HCT116 (cell line): Measurements from ENCODE around the gene SPON1. TPM values are rescaled to one million over a fixed set of nuclear protein-coding genes. Genes with fewer than 3 reads are reported as not detected.

Source experiments
- ATAC-seq: fragments of 200-7000 bp; cut with Tn5 transposase; 2 replicates; pipeline ENCODE4 v1.9.1; 2020; ENCODE audit warnings: mild to moderate bottlenecking, moderate library complexity
- BruUV-seq: library from RNA; stranded (reverse); fragments of 400-500 nt; replicated peaks from 2 replicates; lab custom pipeline; 2021; lab: Mats Ljungman, UMichigan
- CTCF ChIA-PET: fragments of 300-600 bp; sonication (Branson Sonifier 250); formaldehyde crosslinking; loops from one replicate; lab custom pipeline; 2021; ENCODE audit warnings: antibody characterized with exemption; lab: Charles Lee
- POLR2A ChIA-PET: fragments of 300-600, 350-600 bp; sonication (Branson Sonifier 250); formaldehyde crosslinking; loops from one replicate; lab custom pipeline; 2021; ENCODE audit warnings: antibody characterized with exemption; lab: Charles Lee
- RAD21 ChIA-PET, 2 experiments: fragments of 300-600 bp; sonication (Branson Sonifier 250); formaldehyde crosslinking; loops; one replicate each; lab custom pipeline; 2023; ENCODE audit warnings: low total read pairs in 2 of 2; ENCODE audit not compliant: uncharacterized antibody in 2 of 2, unreplicated experiment in 2 of 2, low non-redundant PET in 1 of 2; lab: Charles Lee
- DNase-seq: peaks from one replicate; pipeline ENCODE4 v3.0.0-alpha.2; 2010; ENCODE audit warnings: low read depth, low spot score
- H2AFZ ChIP-seq: fragments of 200-600 bp; shearing (Covaris generic), sonication (generic); 2 replicates; pipeline ENCODE4 v1.6.1; 2017; ENCODE audit warnings: low read depth, mixed run types, mixed read lengths, antibody characterized with exemption, low read length; ENCODE audit not compliant: poor library complexity, severe bottlenecking
- H3K27ac ChIP-seq: 2 replicates; pipeline ENCODE4 v1.5.1; 2012; ENCODE audit warnings: low read depth, low read length
- H3K27me3 ChIP-seq: fragments of 200-600 bp; sonication (generic); 2 replicates; pipeline ENCODE4 v1.6.1; 2016; ENCODE audit warnings: mixed run types, low read length, mixed read lengths; ENCODE audit not compliant: insufficient read depth
- H3K36me3 ChIP-seq, 2 experiments: fragments of 200-500 bp in 1 of 2; fragments of 200-600 bp in 1 of 2; sonication (Bioruptor generic) in 1 of 2; sonication (generic) in 1 of 2; 2 replicates each; pipeline versions ENCODE4 v1.5.1 to v1.6.1; 2014 to 2016; ENCODE audit warnings: low read length in 2 of 2, inconsistent platforms in 1 of 2, mixed read lengths in 1 of 2, mixed run types in 1 of 2; ENCODE audit not compliant: insufficient read depth in 2 of 2, control insufficient read depth in 1 of 2
- H3K4me1 ChIP-seq, 2 experiments: fragments of 200-600 bp in 1 of 2; sonication (generic) in 1 of 2; 2 replicates each; pipeline versions ENCODE4 v1.5.1 to v1.6.1; 2012 to 2017; ENCODE audit warnings: low read length in 2 of 2, inconsistent platforms in 1 of 2, mild to moderate bottlenecking in 1 of 2, mixed read lengths in 1 of 2, mixed run types in 1 of 2, moderate library complexity in 1 of 2; ENCODE audit not compliant: insufficient read depth in 2 of 2, control insufficient read depth in 1 of 2
- H3K4me2 ChIP-seq: fragments of 200-600 bp; sonication (generic); 2 replicates; pipeline ENCODE4 v1.6.1; 2017; ENCODE audit warnings: mixed run types, low read length, mixed read lengths
- H3K4me3 ChIP-seq, 2 experiments: fragments of 200-600 bp in 1 of 2; sonication (generic) in 1 of 2; replicated peaks in 1 of 2; 2 replicates each; pipeline ENCODE4 v1.5.1; 2011 to 2016; ENCODE audit warnings: low read length in 2 of 2, control low read depth in 1 of 2, low read depth in 1 of 2, mild to moderate bottlenecking in 1 of 2, mixed read lengths in 1 of 2, mixed run types in 1 of 2
- H3K79me2 ChIP-seq: fragments of 200-600 bp; sonication (generic); 2 replicates; pipeline ENCODE4 v1.6.1; 2017; ENCODE audit warnings: mild to moderate bottlenecking, mixed run types, low read length, moderate library complexity, mixed read lengths; ENCODE audit not compliant: insufficient read depth
- H3K9ac ChIP-seq: fragments of 200-600 bp; sonication (generic); 2 replicates; pipeline ENCODE4 v1.6.1; 2016; ENCODE audit warnings: low read length, mixed read lengths
- H3K9me2 ChIP-seq: fragments of 200-600 bp; sonication (generic), shearing (Covaris generic); 2 replicates; pipeline ENCODE4 v1.6.1; 2017; ENCODE audit warnings: mixed run types, mild to moderate bottlenecking, moderate library complexity; ENCODE audit not compliant: insufficient read depth
- H3K9me3 ChIP-seq, 2 experiments: fragments of 200-500 bp in 1 of 2; fragments of 200-600 bp in 1 of 2; sonication (Bioruptor generic) in 1 of 2; sonication (generic) in 1 of 2; 2 replicates each; pipeline ENCODE4 v1.6.1; 2014 to 2017; ENCODE audit warnings: low read length in 2 of 2, mixed read lengths in 2 of 2, inconsistent platforms in 1 of 2, low read depth in 1 of 2, mild to moderate bottlenecking in 1 of 2, mixed run types in 1 of 2, moderate library complexity in 1 of 2; ENCODE audit not compliant: control insufficient read depth in 1 of 2, insufficient read depth in 1 of 2
- H4K20me1 ChIP-seq: fragments of 200-600 bp; sonication (generic), shearing (Covaris generic); 2 replicates; pipeline ENCODE4 v1.6.1; 2017; ENCODE audit warnings: mixed run types, mild to moderate bottlenecking, moderate library complexity; ENCODE audit not compliant: insufficient read depth
- ATF3 ChIP-seq: IDR thresholded peaks from 2 replicates; pipeline ENCODE4 v1.6.1; 2012
- CBX3 ChIP-seq: IDR thresholded peaks from 2 replicates; pipeline ENCODE4 v1.6.1; 2012; ENCODE audit warnings: low read depth
- CTCF ChIP-seq, 3 experiments: fragments of 200-600 bp in 1 of 3; sonication (generic) in 1 of 3; IDR thresholded peaks in 2 of 3; conservative IDR thresholded peaks in 1 of 3; 2 replicates each; pipeline ENCODE4 v1.5.1; 2012 to 2017; ENCODE audit warnings: low read depth in 2 of 3, low read length in 2 of 3, antibody characterized with exemption in 1 of 3, borderline replicate concordance in 1 of 3, control low read depth in 1 of 3, mild to moderate bottlenecking in 1 of 3, mixed read lengths in 1 of 3, mixed run types in 1 of 3, moderate library complexity in 1 of 3; ENCODE audit not compliant: insufficient read depth in 1 of 3
- ELF1 ChIP-seq: IDR thresholded peaks from 2 replicates; pipeline ENCODE4 v1.6.1; 2012; ENCODE audit warnings: low read depth, borderline replicate concordance
- EZH2 ChIP-seq: fragments of 200-600 bp; sonication (generic); IDR thresholded peaks from 2 replicates; pipeline ENCODE4 v1.6.1; 2017; ENCODE audit warnings: antibody characterized with exemption, mixed run types
- EZH2phosphoT487 ChIP-seq: fragments of 200-600 bp; IDR thresholded peaks from 2 replicates; pipeline ENCODE4 v1.6.1; 2018; ENCODE audit warnings: antibody characterized with exemption, borderline replicate concordance
- JUND ChIP-seq: IDR thresholded peaks from 2 replicates; pipeline ENCODE4 v1.6.1; 2012
- MAX ChIP-seq: IDR thresholded peaks from 2 replicates; pipeline ENCODE4 v1.6.1; 2012
- POLR2AphosphoS5 ChIP-seq: IDR thresholded peaks from 2 replicates; pipeline ENCODE4 v1.6.1; 2011; ENCODE audit warnings: mild to moderate bottlenecking, low read depth, low read length, moderate library complexity
- RAD21 ChIP-seq: IDR thresholded peaks from 2 replicates; pipeline ENCODE4 v1.6.1; 2012; ENCODE audit warnings: low read depth, mild to moderate bottlenecking
- SIN3A ChIP-seq: IDR thresholded peaks from 2 replicates; pipeline ENCODE4 v1.6.1; 2012; ENCODE audit warnings: low read depth
- SRF ChIP-seq: IDR thresholded peaks from 2 replicates; pipeline ENCODE4 v1.6.1; 2012; ENCODE audit warnings: low read depth
- ZFX ChIP-seq: fragments of 450-650 bp; IDR thresholded peaks from 2 replicates; pipeline ENCODE4 v1.6.1; 2017
- ZNF274 ChIP-seq: fragments of 200-500 bp; sonication (Bioruptor generic); IDR thresholded peaks from 2 replicates; pipeline ENCODE4 v1.6.1; 2014; ENCODE audit warnings: mild to moderate bottlenecking, low read depth, low read length, inconsistent platforms
- intact Hi-C: fragments of 100-400 bp; cut with micrococcal nuclease; formaldehyde crosslinking; loops from 2 replicates; pipeline ENCODE4 v1.10.0; 2022
- total RNA-seq: library from RNA; stranded (reverse); gene quantifications from one replicate; pipeline ENCODE4 v1.2.1, GENCODE V29; 2021; ENCODE audit not compliant: unreplicated experiment
- TF ChIP-seq, protein P1 (sequence below): IDR thresholded peaks from 2 replicates; pipeline ENCODE4 v1.6.1; 2012; ENCODE audit warnings: low read depth
- TF ChIP-seq, protein P2 (sequence below): IDR thresholded peaks from 2 replicates; pipeline ENCODE4 v1.6.1; 2011; ENCODE audit warnings: mild to moderate bottlenecking, low read length, moderate library complexity; ENCODE audit not compliant: insufficient replicate concordance; ENCODE audit errors: extremely low read depth

SPON1 gene
- total RNA-seq, 1 experiment from 2014 or later: 0.17 TPM

DNA sequence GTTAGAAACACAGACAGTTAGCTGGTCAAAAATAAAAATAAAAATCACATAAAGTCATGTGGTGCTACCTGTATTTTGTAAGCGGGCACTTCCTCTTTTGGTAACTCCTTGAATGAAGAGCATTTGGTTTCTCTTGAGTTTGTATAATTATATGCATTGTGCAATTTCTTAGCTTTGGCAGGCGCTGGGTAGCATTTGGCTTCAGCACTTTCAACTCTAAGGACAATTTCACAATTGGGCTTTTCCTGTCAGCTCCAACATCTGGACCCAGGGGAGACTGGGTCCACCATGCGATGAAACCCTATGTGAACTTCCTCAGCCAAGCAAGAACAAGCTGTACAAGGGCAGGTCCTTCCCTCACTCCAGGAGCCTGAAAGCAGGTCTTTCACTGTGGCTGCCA is 227.4 kb downstream of the SPON1 start:
- no peaks in the 10 kb centered on the region for H3K9me3 ChIP-seq
- H3K27ac ChIP-seq: no peak overlapping the region
- H3K4me1 ChIP-seq: no peaks in the 10 kb centered on the region
- no peak for TF ChIP-seq CBX3
- no peak for TF ChIP-seq SIN3A
- TF ChIP-seq EZH2phosphoT487: no peak
- TF ChIP-seq SRF: no peak
- no peak for TF ChIP-seq ELF1
- no peak for TF ChIP-seq MAX
- no peak for TF ChIP-seq POLR2AphosphoS5
- TF ChIP-seq ATF3: no peak
- no peak for TF ChIP-seq RAD21
- TF ChIP-seq, protein P1, sequence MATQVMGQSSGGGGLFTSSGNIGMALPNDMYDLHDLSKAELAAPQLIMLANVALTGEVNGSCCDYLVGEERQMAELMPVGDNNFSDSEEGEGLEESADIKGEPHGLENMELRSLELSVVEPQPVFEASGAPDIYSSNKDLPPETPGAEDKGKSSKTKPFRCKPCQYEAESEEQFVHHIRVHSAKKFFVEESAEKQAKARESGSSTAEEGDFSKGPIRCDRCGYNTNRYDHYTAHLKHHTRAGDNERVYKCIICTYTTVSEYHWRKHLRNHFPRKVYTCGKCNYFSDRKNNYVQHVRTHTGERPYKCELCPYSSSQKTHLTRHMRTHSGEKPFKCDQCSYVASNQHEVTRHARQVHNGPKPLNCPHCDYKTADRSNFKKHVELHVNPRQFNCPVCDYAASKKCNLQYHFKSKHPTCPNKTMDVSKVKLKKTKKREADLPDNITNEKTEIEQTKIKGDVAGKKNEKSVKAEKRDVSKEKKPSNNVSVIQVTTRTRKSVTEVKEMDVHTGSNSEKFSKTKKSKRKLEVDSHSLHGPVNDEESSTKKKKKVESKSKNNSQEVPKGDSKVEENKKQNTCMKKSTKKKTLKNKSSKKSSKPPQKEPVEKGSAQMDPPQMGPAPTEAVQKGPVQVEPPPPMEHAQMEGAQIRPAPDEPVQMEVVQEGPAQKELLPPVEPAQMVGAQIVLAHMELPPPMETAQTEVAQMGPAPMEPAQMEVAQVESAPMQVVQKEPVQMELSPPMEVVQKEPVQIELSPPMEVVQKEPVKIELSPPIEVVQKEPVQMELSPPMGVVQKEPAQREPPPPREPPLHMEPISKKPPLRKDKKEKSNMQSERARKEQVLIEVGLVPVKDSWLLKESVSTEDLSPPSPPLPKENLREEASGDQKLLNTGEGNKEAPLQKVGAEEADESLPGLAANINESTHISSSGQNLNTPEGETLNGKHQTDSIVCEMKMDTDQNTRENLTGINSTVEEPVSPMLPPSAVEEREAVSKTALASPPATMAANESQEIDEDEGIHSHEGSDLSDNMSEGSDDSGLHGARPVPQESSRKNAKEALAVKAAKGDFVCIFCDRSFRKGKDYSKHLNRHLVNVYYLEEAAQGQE: no peak
- TF ChIP-seq EZH2: no peak
- TF ChIP-seq ZFX: no peak
- no peak for TF ChIP-seq ZNF274
- TF ChIP-seq, protein P2, sequence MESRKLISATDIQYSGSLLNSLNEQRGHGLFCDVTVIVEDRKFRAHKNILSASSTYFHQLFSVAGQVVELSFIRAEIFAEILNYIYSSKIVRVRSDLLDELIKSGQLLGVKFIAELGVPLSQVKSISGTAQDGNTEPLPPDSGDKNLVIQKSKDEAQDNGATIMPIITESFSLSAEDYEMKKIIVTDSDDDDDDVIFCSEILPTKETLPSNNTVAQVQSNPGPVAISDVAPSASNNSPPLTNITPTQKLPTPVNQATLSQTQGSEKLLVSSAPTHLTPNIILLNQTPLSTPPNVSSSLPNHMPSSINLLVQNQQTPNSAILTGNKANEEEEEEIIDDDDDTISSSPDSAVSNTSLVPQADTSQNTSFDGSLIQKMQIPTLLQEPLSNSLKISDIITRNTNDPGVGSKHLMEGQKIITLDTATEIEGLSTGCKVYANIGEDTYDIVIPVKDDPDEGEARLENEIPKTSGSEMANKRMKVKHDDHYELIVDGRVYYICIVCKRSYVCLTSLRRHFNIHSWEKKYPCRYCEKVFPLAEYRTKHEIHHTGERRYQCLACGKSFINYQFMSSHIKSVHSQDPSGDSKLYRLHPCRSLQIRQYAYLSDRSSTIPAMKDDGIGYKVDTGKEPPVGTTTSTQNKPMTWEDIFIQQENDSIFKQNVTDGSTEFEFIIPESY: no peak
- no peak for TF ChIP-seq CTCF (IDR thresholded peaks at IDR 0.05 in 2 of 3, conservative IDR thresholded peaks at IDR 0.05 in 1 of 3; ENCODE audit: borderline replicate concordance in 1 of 3, insufficient read depth in 1 of 3, low read depth in 2 of 3, low read length in 2 of 3)
- no peak for TF ChIP-seq JUND
- TF ChIP-seq, all 23 proteins: peak for 0
- H3K9me2 ChIP-seq: no peaks in the 10 kb centered on the region
- DNase-seq (no peak), ATAC-seq (no peak)
- ChIA-PET CTCF (no interaction called here), RAD21 (no interaction called here), POLR2A (no interaction called here)
- intact Hi-C loops: no loop called here
- 0 out of 2 replicates have a peak, but pooled peaks cover 7% of the 10 kb centered on the region for H3K27me3 ChIP-seq
- no peaks in the 10 kb centered on the region for H4K20me1 ChIP-seq
- H3K36me3 ChIP-seq: no peaks in the 10 kb centered on the region
- no peak overlapping the region for H3K4me2 ChIP-seq
- no TSS peak for BruUV-seq
- no peak overlapping the region for H2AFZ ChIP-seq
- no peak overlapping the region for H3K4me3 ChIP-seq
- no peaks in the 10 kb centered on the region for H3K79me2 ChIP-seq
- H3K9ac ChIP-seq: no peak overlapping the region
